ENCODE results near the gene VPS36. TPM values are rescaled to one million over a fixed set of nuclear protein-coding genes. Genes with fewer than 3 reads are reported as not detected.
"Not testable (repeated sequence)": the region's sequence is repeated elsewhere in the genome, so short reads cannot be mapped to it uniquely, and the experiment has no call there.

VPS36 gene
- total RNA-seq, 1 donor from 2014 or later, result 30.4 TPM

GRCh38 chr13:52374873-52375411, 75.5 kb downstream of the VPS36 start:
- TF ChIP-seq, protein P1, sequence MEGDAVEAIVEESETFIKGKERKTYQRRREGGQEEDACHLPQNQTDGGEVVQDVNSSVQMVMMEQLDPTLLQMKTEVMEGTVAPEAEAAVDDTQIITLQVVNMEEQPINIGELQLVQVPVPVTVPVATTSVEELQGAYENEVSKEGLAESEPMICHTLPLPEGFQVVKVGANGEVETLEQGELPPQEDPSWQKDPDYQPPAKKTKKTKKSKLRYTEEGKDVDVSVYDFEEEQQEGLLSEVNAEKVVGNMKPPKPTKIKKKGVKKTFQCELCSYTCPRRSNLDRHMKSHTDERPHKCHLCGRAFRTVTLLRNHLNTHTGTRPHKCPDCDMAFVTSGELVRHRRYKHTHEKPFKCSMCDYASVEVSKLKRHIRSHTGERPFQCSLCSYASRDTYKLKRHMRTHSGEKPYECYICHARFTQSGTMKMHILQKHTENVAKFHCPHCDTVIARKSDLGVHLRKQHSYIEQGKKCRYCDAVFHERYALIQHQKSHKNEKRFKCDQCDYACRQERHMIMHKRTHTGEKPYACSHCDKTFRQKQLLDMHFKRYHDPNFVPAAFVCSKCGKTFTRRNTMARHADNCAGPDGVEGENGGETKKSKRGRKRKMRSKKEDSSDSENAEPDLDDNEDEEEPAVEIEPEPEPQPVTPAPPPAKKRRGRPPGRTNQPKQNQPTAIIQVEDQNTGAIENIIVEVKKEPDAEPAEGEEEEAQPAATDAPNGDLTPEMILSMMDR (IDR thresholded peaks at IDR 0.05), result no peak
- H3K9me3 Mint-ChIP-seq (ENCODE audit: low read depth), result no peaks in the 10 kb centered on the region
- H3K27me3 Mint-ChIP-seq (ENCODE audit: low read depth), result no peaks in the 10 kb centered on the region
- no peak overlapping the region for H3K4me3 Mint-ChIP-seq (ENCODE audit: unreplicated experiment)
- H3K27ac Mint-ChIP-seq (ENCODE audit: unreplicated experiment), result no peak overlapping the region
- peaks cover 18% of the 10 kb centered on the region for H3K4me1 Mint-ChIP-seq (ENCODE audit: low read depth)
- DNase-seq (ENCODE audit: low spot score), result no peak
- H3K36me3 Mint-ChIP-seq (ENCODE audit: low read depth), result peaks cover 6% of the 10 kb centered on the region

DNA sequence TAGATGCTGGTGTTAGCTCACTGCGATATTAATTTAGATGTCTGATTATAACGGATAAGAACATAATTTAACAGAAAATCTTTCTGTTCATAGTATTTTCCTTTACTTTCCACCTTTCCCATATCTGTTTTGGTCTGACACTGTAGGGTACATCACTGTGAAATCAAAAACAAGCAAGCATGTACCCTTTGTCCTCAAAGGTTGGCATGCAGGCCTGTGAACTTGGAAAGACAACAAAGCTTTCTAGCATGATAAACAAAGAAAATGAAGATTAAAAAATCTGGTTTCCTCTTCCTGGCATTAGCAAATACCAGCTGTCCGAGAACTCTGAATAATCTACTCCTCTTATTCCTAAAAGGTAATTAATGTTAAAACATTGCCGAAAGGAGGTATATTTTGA, 76.0 kb downstream of the VPS36 start:
- H3K4me1 Mint-ChIP-seq (ENCODE audit: low read depth), result peaks cover 18% of the 10 kb centered on the region
- no peak for DNase-seq (ENCODE audit: low spot score)
- H3K9me3 Mint-ChIP-seq (ENCODE audit: low read depth), result no peaks in the 10 kb centered on the region
- no peaks in the 10 kb centered on the region for H3K27me3 Mint-ChIP-seq (ENCODE audit: low read depth)
- H3K36me3 Mint-ChIP-seq (ENCODE audit: low read depth), result peaks cover 6% of the 10 kb centered on the region
- H3K4me3 Mint-ChIP-seq (ENCODE audit: unreplicated experiment), result no peak overlapping the region
- TF ChIP-seq, protein P1 (IDR thresholded peaks at IDR 0.05), result no peak
- no peak overlapping the region for H3K27ac Mint-ChIP-seq (ENCODE audit: unreplicated experiment)

- H3K36me3 Mint-ChIP-seq (ENCODE audit: low read depth); H3K9me3 Mint-ChIP-seq (ENCODE audit: low read depth); H3K4me3 Mint-ChIP-seq (ENCODE audit: unreplicated experiment); DNase-seq (ENCODE audit: low spot score); H3K27me3 Mint-ChIP-seq (ENCODE audit: low read depth); H3K27ac Mint-ChIP-seq (ENCODE audit: unreplicated experiment): not testable (repeated sequence)
- H3K4me1 Mint-ChIP-seq (ENCODE audit: low read depth), result peaks cover 18% of the 10 kb centered on the region
Observed at GRCh38 chr13:52373277-52373676, 77.2 kb downstream of the VPS36 start.

DNA sequence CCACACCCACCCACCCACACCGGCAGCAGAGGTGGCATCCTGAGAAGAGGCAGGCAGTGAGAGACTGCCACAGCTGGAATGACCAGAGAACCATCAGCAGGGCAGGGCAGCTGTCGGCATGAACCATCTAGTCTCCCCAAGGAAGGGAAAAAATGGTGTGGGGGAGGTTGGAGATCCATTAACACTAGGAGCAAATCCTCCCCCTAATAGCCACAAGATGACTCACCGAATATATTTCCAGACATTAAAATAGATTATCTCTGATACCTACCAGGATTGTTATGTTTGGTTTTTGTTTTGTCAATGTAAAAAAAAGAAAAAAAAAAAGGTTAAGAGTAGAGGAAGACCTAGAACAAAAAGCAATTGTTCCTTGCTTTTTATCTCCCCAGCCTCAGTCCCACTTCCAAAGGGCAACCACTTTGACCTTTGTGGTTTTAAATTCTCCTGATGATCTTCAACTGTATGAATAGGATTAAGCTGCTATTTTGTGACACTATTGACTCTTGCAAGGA, 78.6 kb downstream of the VPS36 start:
- H3K27ac Mint-ChIP-seq (ENCODE audit: unreplicated experiment), result no peak overlapping the region
- TF ChIP-seq, protein P1 (IDR thresholded peaks at IDR 0.05), result no peak
- H3K36me3 Mint-ChIP-seq (ENCODE audit: low read depth), result no peaks in the 10 kb centered on the region
- no peak overlapping the region for H3K4me3 Mint-ChIP-seq (ENCODE audit: unreplicated experiment)
- H3K4me1 Mint-ChIP-seq (ENCODE audit: low read depth), result peaks cover 18% of the 10 kb centered on the region
- no peaks in the 10 kb centered on the region for H3K27me3 Mint-ChIP-seq (ENCODE audit: low read depth)
- no peaks in the 10 kb centered on the region for H3K9me3 Mint-ChIP-seq (ENCODE audit: low read depth)
- DNase-seq (ENCODE audit: low spot score), result no peak

DNA sequence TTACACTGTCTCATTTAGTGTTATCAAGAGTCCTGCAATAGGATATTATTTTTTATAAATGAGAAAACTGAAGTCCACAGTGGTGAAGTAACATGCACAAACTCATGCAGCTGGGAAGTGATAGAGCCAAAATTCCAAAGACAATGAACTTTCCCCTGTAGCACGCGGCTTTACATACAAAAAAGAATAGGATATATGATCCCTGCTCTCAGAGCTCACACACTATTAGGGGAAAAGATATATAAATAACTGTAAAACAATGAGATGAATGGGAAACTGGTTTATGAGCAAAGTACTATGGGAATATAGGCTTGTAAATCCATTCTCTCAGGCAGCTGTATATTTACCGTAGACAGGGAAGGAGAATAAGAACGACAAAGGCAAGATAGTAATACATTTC, 84.1 kb downstream of the VPS36 start:
- Mint-ChIP-seq H3K36me3 (ENCODE audit: low read depth) (no peaks in the 10 kb centered on the region), H3K4me3 (ENCODE audit: unreplicated experiment) (no peak overlapping the region), H3K9me3 (ENCODE audit: low read depth) (no peaks in the 10 kb centered on the region), H3K27me3 (ENCODE audit: low read depth) (no peaks in the 10 kb centered on the region), H3K27ac (ENCODE audit: unreplicated experiment) (no peak overlapping the region), H3K4me1 (ENCODE audit: low read depth) (peaks cover 3% of the 10 kb centered on the region)
- DNase-seq (ENCODE audit: low spot score), result no peak
- TF ChIP-seq, protein P1 (IDR thresholded peaks at IDR 0.05), result no peak

Other genes with a start within 250 kb of the VPS36 start
- 6.5 to 12.5 TPM (median 6.7 TPM) in 3 replicates for gene THSD1, start 44.5 kb downstream of the VPS36 start, total RNA-seq
- gene CKAP2, start 4.8 kb upstream of the VPS36 start, total RNA-seq, result 24.5 to 33.3 TPM (median 27.9 TPM) in 3 replicates
- gene HNRNPA1L2, start 191.8 kb upstream of the VPS36 start, total RNA-seq, result 7.3 to 10.9 TPM (median 7.4 TPM) in 3 replicates
- 46.6 to 57.5 TPM (median 50.5 TPM) in 3 replicates for gene SUGT1, start 202.2 kb upstream of the VPS36 start, total RNA-seq

All from chondrocyte (in vitro differentiated cells).